ENCODE data around the gene ALDH1A2.
A peak's percentile ranks its signal among the peaks of the same experiment; 100 is the strongest.

ALDH1A2 gene

GRCh38 chr15:58043192-58043903 lies 22.2 kb downstream of the ALDH1A2 start:
- DNase-seq (ENCODE audit: low read depth) = no peak
- TF ChIP-seq, protein P1, sequence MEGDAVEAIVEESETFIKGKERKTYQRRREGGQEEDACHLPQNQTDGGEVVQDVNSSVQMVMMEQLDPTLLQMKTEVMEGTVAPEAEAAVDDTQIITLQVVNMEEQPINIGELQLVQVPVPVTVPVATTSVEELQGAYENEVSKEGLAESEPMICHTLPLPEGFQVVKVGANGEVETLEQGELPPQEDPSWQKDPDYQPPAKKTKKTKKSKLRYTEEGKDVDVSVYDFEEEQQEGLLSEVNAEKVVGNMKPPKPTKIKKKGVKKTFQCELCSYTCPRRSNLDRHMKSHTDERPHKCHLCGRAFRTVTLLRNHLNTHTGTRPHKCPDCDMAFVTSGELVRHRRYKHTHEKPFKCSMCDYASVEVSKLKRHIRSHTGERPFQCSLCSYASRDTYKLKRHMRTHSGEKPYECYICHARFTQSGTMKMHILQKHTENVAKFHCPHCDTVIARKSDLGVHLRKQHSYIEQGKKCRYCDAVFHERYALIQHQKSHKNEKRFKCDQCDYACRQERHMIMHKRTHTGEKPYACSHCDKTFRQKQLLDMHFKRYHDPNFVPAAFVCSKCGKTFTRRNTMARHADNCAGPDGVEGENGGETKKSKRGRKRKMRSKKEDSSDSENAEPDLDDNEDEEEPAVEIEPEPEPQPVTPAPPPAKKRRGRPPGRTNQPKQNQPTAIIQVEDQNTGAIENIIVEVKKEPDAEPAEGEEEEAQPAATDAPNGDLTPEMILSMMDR (conservative IDR thresholded peaks at IDR 0.05; ENCODE audit: low read depth, low read length) = peak; percentile 79
- H3K4me3 ChIP-seq (ENCODE audit: low read length) = no peak overlapping the region

DNA sequence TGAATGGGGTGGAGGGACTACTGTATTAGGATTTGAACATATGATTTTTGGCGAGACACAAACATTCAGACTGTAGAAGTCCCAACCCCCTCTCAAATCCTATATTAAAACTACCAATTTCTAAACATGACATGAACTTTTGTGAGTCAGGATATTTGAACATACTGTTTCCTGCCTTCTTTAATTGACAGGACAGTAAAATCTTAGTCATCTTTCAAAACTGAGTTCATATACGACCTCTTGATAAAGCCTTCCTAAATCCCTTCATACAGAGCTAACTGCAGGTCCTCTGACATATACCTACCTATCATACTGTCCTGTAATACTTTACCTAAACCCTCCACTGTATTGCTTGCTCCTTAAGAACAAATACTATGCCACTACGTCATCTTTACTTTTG lies 23.5 kb downstream of the ALDH1A2 start:
- DNase-seq (ENCODE audit: low read depth) = no peak
- no peak overlapping the region for H3K4me3 ChIP-seq (ENCODE audit: low read length)
- TF ChIP-seq, protein P1 (conservative IDR thresholded peaks at IDR 0.05; ENCODE audit: low read depth, low read length) = no peak

- TF ChIP-seq, protein P1 (conservative IDR thresholded peaks at IDR 0.05; ENCODE audit: low read depth, low read length) = no peak
- no peak for DNase-seq (ENCODE audit: low read depth)
- H3K4me3 ChIP-seq (ENCODE audit: low read length) = no peak overlapping the region
Observed at GRCh38 chr15:58040150-58040549, 25.4 kb downstream of the ALDH1A2 start.

DNA sequence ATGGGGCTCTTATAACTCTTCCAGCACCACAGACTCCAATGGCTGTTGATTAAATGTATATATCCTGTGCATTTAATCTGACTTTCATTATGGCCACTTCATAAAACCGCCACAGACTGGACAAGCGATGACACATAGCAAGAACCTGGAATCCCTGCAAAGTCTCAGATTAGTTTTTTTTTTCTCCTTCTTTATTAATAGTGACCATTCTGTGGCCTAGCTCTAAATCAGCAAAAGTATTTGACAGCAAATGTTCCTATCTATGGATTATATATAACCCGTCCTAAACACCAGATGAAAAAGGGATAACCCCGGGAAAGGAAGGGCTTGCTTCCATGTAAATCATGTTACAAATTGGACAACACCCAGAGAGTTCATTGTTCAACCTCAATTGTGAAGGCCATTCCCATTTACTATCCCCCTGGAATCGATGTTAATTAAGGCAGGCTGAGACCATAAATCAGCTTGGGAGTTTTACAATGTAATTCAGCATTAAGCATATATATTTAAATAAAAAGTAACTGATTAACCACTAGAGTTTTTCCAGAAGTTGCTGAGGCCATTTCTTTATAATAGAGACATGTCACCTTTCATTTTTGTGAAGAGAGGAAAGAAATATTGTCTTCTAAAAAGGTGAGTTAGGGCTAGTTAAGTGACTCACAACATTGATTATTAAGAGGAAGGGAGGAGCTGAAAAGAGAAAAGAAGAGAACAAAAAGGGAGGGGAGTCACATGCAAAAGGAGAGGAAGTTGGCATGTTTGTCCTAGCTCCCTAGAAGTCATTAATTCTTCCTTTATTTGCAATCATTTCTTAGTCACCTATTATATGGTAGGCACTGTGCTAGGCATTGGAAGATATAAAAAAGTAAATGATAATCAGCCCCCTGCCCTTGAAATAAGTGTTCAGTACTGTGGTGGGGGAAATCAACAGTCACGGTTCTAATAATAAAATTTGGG lies 26.2 kb downstream of the ALDH1A2 start:
- TF ChIP-seq, protein P1 (conservative IDR thresholded peaks at IDR 0.05; ENCODE audit: low read depth, low read length) = no peak
- DNase-seq (ENCODE audit: low read depth) = no peak
- no peak overlapping the region for H3K4me3 ChIP-seq (ENCODE audit: low read length)

GRCh38 chr15:58038426-58039078 lies 27.0 kb downstream of the ALDH1A2 start:
- peak; percentile 95 for DNase-seq (ENCODE audit: low read depth)
- TF ChIP-seq, protein P1 (conservative IDR thresholded peaks at IDR 0.05; ENCODE audit: low read depth, low read length) = no peak
- H3K4me3 ChIP-seq (ENCODE audit: low read length) = no peak overlapping the region

DNA sequence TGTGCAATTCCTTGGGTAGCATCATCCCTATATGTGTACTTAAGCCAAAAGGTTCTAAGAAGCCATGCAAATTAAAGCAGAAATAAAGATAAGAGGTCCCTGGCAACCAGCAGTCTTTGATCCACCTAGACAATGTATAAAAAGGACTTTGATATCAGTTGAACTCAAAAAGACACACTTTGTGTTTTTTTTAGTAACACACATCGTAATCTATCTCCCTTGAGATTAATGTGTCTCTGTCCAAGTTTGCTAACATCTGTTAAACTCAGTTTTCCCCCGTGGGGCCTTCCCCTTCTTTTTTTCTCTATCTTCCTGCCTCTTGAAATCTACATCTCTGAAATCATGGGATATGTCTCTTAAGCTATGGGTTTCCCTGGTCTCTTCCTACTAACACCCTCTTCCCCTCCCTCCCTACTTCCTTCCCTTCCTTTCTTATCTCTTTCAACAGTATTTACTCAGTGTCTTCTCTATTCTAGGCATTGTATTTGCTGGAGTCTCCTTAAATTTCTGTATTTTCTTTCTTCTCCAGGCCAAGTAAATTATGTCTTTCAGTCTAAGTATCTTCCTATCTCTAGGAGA lies 27.7 kb downstream of the ALDH1A2 start:
- TF ChIP-seq, protein P1 (conservative IDR thresholded peaks at IDR 0.05; ENCODE audit: low read depth, low read length) = no peak
- no peak overlapping the region for H3K4me3 ChIP-seq (ENCODE audit: low read length)
- no peak for DNase-seq (ENCODE audit: low read depth)

All from retinal pigment epithelial cell (primary cell).